Hepatocyte (in vitro differentiated cells): ENCODE measurements around the gene TSPAN13.

Experiments used
- EZH2 ChIP-seq: fragments of 200-600 bp; sonication (generic); IDR thresholded peaks from 2 replicates; pipeline ENCODE4 v1.6.1; 2016; ENCODE audit warnings: antibody characterized with exemption, mild to moderate bottlenecking, borderline replicate concordance
- EZH2phosphoT487 ChIP-seq: fragments of 200-600 bp; sonication (generic); IDR thresholded peaks from one replicate; pipeline ENCODE4 v1.6.1; 2018; ENCODE audit warnings: antibody characterized with exemption, mild to moderate bottlenecking, low read depth, moderate library complexity; ENCODE audit not compliant: unreplicated experiment, severe bottlenecking
- TF ChIP-seq, protein P1 (sequence below): fragments of 200-600 bp; sonication (generic); IDR thresholded peaks from 2 replicates; pipeline ENCODE4 v1.5.1; 2016; ENCODE audit warnings: antibody characterized with exemption, mild to moderate bottlenecking; ENCODE audit not compliant: poor library complexity

GRCh38 chr7:16719699-16720098, 33.9 kb upstream of the TSPAN13 start:
- TF ChIP-seq, protein P1, sequence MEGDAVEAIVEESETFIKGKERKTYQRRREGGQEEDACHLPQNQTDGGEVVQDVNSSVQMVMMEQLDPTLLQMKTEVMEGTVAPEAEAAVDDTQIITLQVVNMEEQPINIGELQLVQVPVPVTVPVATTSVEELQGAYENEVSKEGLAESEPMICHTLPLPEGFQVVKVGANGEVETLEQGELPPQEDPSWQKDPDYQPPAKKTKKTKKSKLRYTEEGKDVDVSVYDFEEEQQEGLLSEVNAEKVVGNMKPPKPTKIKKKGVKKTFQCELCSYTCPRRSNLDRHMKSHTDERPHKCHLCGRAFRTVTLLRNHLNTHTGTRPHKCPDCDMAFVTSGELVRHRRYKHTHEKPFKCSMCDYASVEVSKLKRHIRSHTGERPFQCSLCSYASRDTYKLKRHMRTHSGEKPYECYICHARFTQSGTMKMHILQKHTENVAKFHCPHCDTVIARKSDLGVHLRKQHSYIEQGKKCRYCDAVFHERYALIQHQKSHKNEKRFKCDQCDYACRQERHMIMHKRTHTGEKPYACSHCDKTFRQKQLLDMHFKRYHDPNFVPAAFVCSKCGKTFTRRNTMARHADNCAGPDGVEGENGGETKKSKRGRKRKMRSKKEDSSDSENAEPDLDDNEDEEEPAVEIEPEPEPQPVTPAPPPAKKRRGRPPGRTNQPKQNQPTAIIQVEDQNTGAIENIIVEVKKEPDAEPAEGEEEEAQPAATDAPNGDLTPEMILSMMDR: no peak
- TF ChIP-seq EZH2: no peak
- no peak for TF ChIP-seq EZH2phosphoT487
